Peyer's patch (tissue), 4 donors: ENCODE data around the gene ITGA5.

ENCODE experiments used
- CTCF ChIP-seq, 6 experiments: fragments of 450-650 bp in 4 of 6; fragments of 200-600 bp in 2 of 6; sonication (generic) in 1 of 6; IDR thresholded peaks; one replicate each; pipeline ENCODE4 v1.5.1; 2017 to 2019; ENCODE audit warnings: antibody characterized with exemption in 6 of 6, mild to moderate bottlenecking in 3 of 6, moderate library complexity in 1 of 6
- POLR2A ChIP-seq, 2 donors: fragments of 450-650 bp; IDR thresholded peaks; one replicate each; pipeline ENCODE4 v1.5.1; 2017; ENCODE audit warnings: antibody characterized with exemption in 2 of 2, mild to moderate bottlenecking in 2 of 2, moderate library complexity in 2 of 2

- TF ChIP-seq CTCF (IDR thresholded peaks at IDR 0.05) (no peak), POLR2A (IDR thresholded peaks at IDR 0.05) (no peak)
Observed at GRCh38 chr12:54413284-54414190, 5.5 kb downstream of the ITGA5 start.
